Gastroesophageal sphincter (tissue), 3 donors: ENCODE results near the gene CPXM2.

ENCODE experiments used
- CTCF ChIP-seq, 4 experiments: fragments of 200-600 bp in 2 of 4; fragments of 450-650 bp in 2 of 4; sonication (generic) in 1 of 4; IDR thresholded peaks; one replicate each; pipeline ENCODE4 v1.5.1; 2017 to 2019; ENCODE audit warnings: antibody characterized with exemption in 4 of 4, mild to moderate bottlenecking in 2 of 4, moderate library complexity in 2 of 4
- EP300 ChIP-seq: sonication (generic); formaldehyde crosslinking; IDR thresholded peaks from one replicate; pipeline ENCODE4 v1.6.1; 2017; ENCODE audit warnings: antibody characterized with exemption, mild to moderate bottlenecking
- POLR2A ChIP-seq, 2 donors: fragments of 450-650 bp; IDR thresholded peaks; one replicate each; pipeline ENCODE4 v1.6.1; 2017; ENCODE audit warnings: antibody characterized with exemption in 2 of 2, mild to moderate bottlenecking in 2 of 2, moderate library complexity in 1 of 2

DNA sequence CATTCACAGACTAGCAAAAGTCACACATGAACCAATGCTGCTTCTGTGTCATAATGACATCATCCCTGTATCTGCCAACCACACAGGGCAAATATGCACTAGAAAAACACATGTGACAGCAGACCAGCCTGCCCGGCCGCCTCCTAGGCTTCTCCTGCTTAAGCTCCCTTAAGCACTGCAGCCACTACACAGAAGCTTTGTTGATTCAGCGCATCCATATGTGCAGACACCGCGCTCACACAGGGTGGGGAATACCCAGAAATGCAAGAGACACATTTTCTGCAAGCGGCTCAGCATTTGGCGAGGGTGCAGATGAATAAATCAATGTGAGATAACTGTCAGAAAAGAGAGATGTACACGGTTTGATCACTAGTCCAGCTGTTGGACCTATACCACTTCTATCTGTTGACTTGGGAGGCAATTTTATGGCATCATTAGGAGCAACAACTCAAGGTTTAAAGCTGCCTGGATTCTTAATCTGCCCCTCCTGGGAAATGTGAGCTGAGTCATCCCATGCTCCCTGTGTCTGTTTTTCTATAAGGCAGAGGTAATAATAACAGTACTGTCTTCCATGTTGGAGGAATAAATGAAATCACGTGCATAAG, 33.4 kb downstream of the CPXM2 start:
- TF ChIP-seq POLR2A (IDR thresholded peaks at IDR 0.05) (no peak), CTCF (IDR thresholded peaks at IDR 0.05) (no peak), EP300 (no peak)
